Measurements from ENCODE around the gene ANKRD63. TPM values are rescaled to one million over a fixed set of nuclear protein-coding genes. Genes with fewer than 3 reads are reported as not detected.
A peak's percentile ranks its signal among the peaks of the same experiment; 100 is the strongest.

ANKRD63 gene
- total and polyA plus RNA-seq, 4 donors, result 0.14 to 0.30 (median 0.28) TPM; not detected in 1

DNA sequence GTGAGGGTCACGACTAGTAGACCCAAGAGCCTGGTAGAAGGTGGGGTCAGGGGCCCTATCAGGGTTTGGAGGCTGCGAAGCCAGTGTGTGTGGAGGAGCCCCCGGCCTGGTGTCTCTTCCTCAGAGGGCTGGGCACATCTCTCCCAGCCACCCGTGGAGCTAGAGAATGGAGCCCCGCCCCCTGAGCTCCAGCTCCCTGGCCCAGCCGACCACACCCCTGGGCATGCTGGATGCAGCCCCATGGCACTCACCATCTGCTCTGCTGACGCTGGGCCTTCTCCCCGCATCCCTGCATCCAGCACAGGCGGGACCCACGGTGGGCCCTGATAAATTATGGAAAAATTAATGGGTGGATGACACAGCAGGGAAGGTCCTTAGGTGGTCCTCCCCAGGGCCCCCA, 17.5 kb downstream of the ANKRD63 start:
- no peaks in the 10 kb centered on the region for H3K9me3 ChIP-seq (ENCODE audit: control insufficient read depth, insufficient read depth, low read length)
- H3K36me3 ChIP-seq (ENCODE audit: control insufficient read depth, insufficient read depth, low read length), result peaks cover 41% of the 10 kb centered on the region
- WGBS (ENCODE audit: insufficient coverage), result 65% methylated on average over 7 of the region's 10 CpGs
- no peak overlapping the region for H3K4me3 ChIP-seq (ENCODE audit: low read depth, low read length)
- DNase-seq (ENCODE audit: low read depth in 4 of 6, low spot score in 6 of 6), result no peak
- no peak overlapping the region for H3K27ac ChIP-seq (ENCODE audit: low read depth, low read length)
- H3K4me1 ChIP-seq (ENCODE audit: control insufficient read depth, insufficient read depth, low read length), result peaks cover 9% of the 10 kb centered on the region
- no peaks in the 10 kb centered on the region for H3K27me3 ChIP-seq (ENCODE audit: control insufficient read depth, insufficient read depth, low read length)

DNA sequence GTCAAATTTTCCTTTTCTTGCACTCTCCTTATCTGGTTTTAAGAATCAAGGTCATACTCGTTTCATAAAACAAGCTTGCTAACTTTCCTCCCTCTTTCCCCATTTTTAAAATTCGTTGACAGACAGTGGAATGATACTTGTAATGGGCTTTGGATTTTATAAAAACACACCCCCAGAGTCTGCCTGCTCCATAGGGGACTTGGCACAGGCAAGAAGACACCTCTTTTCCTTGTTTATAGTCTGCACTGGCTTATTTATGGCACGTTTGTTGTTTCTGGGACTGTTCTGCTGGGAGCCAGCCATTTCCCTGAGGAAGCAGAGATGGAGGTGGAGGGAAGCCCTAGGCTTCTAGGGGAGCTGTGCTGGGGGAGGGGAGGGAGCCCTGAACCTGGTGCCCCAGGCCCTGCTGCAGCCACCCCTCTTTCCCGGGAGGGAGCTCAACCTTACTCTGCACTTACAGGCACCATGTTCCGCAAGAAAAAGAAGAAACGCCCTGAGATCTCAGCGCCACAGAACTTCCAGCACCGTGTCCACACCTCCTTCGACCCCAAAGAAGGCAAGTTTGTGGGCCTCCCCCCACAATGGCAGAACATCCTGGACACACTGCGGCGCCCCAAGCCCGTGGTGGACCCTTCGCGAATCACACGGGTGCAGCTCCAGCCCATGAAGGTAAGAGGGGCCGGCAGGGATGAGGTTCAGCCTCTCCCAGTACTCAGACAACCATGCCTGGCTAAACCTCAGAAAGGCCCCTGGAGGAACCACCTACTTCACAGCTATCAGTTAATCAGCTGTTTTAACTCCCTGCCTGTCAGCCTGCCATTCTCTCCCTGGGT, 18.3 kb downstream of the ANKRD63 start:
- Histone ChIP-seq H3K9me3 (ENCODE audit: control insufficient read depth, insufficient read depth, low read length) (no peaks in the 10 kb centered on the region), H3K4me3 (ENCODE audit: low read depth, low read length) (no peak overlapping the region), H3K36me3 (ENCODE audit: control insufficient read depth, insufficient read depth, low read length) (peaks cover 39% of the 10 kb centered on the region), H3K27ac (ENCODE audit: low read depth, low read length) (no peak overlapping the region), H3K27me3 (ENCODE audit: control insufficient read depth, insufficient read depth, low read length) (no peaks in the 10 kb centered on the region), H3K4me1 (ENCODE audit: control insufficient read depth, insufficient read depth, low read length) (peaks cover 9% of the 10 kb centered on the region)
- DNase-seq (ENCODE audit: low read depth in 4 of 6, low spot score in 6 of 6), result peak in 1 of 6 donors; percentile 13
- 89% methylated on average over 11 of the region's 16 CpGs for WGBS (ENCODE audit: insufficient coverage)

DNA sequence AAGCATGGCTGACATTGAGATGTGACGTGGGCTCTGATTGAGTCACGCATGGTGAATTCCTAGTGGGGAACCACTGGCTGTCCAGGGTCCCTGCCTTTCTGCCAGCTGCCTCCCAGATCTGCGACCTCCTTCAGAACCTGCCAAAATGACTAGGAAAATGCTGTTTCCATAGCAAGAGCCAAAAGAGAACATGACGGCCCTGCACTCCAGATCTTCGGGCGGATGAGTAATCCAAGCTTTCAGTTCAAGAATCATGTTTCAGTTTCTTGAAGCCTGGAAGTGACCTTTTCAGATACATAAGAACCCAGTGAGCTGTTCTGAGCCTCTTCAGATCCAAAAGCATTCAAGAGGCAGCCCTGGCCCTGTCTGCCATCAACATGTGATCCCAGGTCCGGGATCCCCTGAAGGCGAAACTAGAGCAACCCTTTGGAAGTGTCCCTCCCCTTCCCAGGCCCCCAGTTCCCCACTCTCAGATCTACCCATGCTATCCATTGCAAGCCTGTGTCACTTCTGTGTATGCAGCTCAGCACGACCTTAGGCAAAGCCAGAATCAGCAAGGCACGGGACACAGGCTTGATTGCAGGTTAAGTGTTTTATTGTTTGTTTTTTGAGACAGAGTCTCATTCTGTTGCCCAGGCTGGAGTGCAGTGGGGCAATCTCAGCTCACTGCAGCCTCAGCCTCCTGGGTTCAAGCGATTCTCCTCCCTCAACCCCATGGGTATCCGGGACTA, 19.7 kb downstream of the ANKRD63 start:
- Histone ChIP-seq H3K27me3 (ENCODE audit: control insufficient read depth, insufficient read depth, low read length) (no peaks in the 10 kb centered on the region), H3K4me1 (ENCODE audit: control insufficient read depth, insufficient read depth, low read length) (peaks cover 12% of the 10 kb centered on the region), H3K36me3 (ENCODE audit: control insufficient read depth, insufficient read depth, low read length) (peaks cover 42% of the 10 kb centered on the region), H3K4me3 (ENCODE audit: low read depth, low read length) (no peak overlapping the region), H3K27ac (ENCODE audit: low read depth, low read length) (no peak overlapping the region), H3K9me3 (ENCODE audit: control insufficient read depth, insufficient read depth, low read length) (no peaks in the 10 kb centered on the region)
- no peak for DNase-seq (ENCODE audit: low read depth in 4 of 6, low spot score in 6 of 6)
- 77% methylated on average over 12 of the region's 12 CpGs for WGBS (ENCODE audit: insufficient coverage)

DNA sequence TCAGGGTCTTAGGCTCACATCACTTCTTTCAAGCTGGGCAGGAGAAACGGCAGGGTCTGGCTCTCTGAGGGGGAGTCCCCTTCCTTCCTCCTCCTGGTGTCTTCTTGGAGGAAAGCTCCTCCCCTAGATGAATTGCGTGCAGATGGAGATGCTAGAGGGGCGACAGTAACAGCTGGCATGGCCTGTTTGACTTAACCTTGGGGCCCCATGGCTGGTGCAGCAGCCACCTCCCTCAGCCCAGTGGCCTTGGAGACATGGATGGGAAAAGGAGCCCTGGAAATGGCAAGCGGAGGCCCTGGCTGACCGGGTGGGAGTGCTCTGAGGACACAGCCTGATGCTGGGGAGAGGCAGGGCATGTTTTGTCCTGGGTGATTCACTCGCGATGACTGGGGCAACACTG, 23.8 kb downstream of the ANKRD63 start:
- Histone ChIP-seq H3K4me3 (ENCODE audit: low read depth, low read length) (no peak overlapping the region), H3K27ac (ENCODE audit: low read depth, low read length) (no peak overlapping the region), H3K36me3 (ENCODE audit: control insufficient read depth, insufficient read depth, low read length) (peaks cover 24% of the 10 kb centered on the region), H3K27me3 (ENCODE audit: control insufficient read depth, insufficient read depth, low read length) (peaks cover 4% of the 10 kb centered on the region), H3K9me3 (ENCODE audit: control insufficient read depth, insufficient read depth, low read length) (no peaks in the 10 kb centered on the region), H3K4me1 (ENCODE audit: control insufficient read depth, insufficient read depth, low read length) (peaks cover 2% of the 10 kb centered on the region)
- no peak for DNase-seq (ENCODE audit: low read depth in 4 of 6, low spot score in 6 of 6)
- 75% methylated on average over 6 of the region's 7 CpGs for WGBS (ENCODE audit: insufficient coverage)

DNA sequence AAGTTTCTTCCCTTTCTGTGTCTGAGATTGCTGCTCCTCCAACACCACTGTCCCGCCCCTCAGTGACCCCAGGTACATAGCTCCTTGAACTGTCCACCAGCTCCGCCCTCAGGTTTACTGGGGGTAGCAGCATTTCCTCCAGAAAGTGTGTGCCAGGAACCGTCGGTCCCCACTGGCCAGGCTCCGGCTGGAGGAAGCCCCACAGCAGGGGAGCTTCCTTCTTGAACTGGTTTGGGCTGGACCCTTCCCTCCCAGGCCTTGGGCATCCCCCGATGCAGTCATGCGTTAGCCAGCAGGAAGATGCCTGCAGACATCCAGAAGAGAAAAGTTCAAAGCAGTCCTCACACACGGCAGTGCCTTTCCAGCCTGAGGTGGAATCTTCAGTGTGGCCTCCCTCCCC, 24.3 kb downstream of the ANKRD63 start:
- H3K27ac ChIP-seq (ENCODE audit: low read depth, low read length), result no peak overlapping the region
- WGBS (ENCODE audit: insufficient coverage), result 51% methylated on average over 8 of the region's 8 CpGs
- H3K27me3 ChIP-seq (ENCODE audit: control insufficient read depth, insufficient read depth, low read length), result peaks cover 9% of the 10 kb centered on the region
- no peak for DNase-seq (ENCODE audit: low read depth in 4 of 6, low spot score in 6 of 6)
- H3K36me3 ChIP-seq (ENCODE audit: control insufficient read depth, insufficient read depth, low read length), result peaks cover 24% of the 10 kb centered on the region
- H3K9me3 ChIP-seq (ENCODE audit: control insufficient read depth, insufficient read depth, low read length), result no peaks in the 10 kb centered on the region
- H3K4me1 ChIP-seq (ENCODE audit: control insufficient read depth, insufficient read depth, low read length), result peaks cover 4% of the 10 kb centered on the region
- no peak overlapping the region for H3K4me3 ChIP-seq (ENCODE audit: low read depth, low read length)

- DNase-seq (ENCODE audit: low read depth in 4 of 6, low spot score in 6 of 6), result no peak
- Histone ChIP-seq H3K27ac (ENCODE audit: low read depth, low read length) (no peak overlapping the region), H3K4me1 (ENCODE audit: control insufficient read depth, insufficient read depth, low read length) (peaks cover 11% of the 10 kb centered on the region), H3K36me3 (ENCODE audit: control insufficient read depth, insufficient read depth, low read length) (peaks cover 27% of the 10 kb centered on the region), H3K4me3 (ENCODE audit: low read depth, low read length) (no peak overlapping the region), H3K9me3 (ENCODE audit: control insufficient read depth, insufficient read depth, low read length) (no peaks in the 10 kb centered on the region), H3K27me3 (ENCODE audit: control insufficient read depth, insufficient read depth, low read length) (peaks cover 15% of the 10 kb centered on the region)
- 82% methylated on average over 9 of the region's 9 CpGs for WGBS (ENCODE audit: insufficient coverage)
Measured at GRCh38 chr15:40257656-40258450, 25.0 kb downstream of the ANKRD63 start.

DNA sequence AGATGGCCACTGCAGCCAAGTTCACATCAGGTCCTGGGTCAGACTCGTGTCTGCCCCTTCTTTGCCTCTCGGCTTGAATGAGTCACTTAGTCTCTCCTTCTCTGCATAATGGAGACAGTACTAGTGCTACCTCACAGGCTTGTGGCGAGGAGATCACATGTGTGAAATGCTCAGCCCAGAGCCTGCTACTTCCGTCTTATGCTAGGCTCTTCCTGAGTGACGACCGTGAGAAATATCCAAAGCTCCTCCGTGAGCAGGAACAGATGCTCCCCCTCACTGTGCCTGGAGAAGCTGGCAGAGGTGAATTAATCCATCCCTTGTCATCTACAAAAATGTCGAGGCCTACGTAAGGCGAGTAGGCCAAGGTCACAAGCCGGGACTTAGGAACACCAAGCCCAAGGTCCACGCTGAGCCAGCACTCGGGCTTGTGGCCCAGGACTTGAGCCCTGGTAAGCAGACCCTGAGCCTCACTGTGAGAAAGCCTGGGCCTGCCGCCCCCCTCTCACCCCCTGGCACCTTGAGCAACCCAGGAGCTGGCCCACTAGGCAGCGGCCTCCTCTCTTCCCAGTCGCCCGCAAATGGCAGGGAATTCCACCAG, 26.1 kb downstream of the ANKRD63 start:
- DNase-seq (ENCODE audit: low read depth in 4 of 6, low spot score in 6 of 6), result no peak
- no peak overlapping the region for H3K27ac ChIP-seq (ENCODE audit: low read depth, low read length)

GRCh38 chr15:40255033-40255432, 27.8 kb downstream of the ANKRD63 start:
- no CpG with 5 or more reads among the region's 4 CpGs for WGBS (ENCODE audit: insufficient coverage)

More for the DNA sequence above, 26.1 kb downstream of the ANKRD63 start:
- Histone ChIP-seq H3K4me1 (ENCODE audit: control insufficient read depth, insufficient read depth, low read length) (peaks cover 21% of the 10 kb centered on the region), H3K9me3 (ENCODE audit: control insufficient read depth, insufficient read depth, low read length) (no peaks in the 10 kb centered on the region), H3K36me3 (ENCODE audit: control insufficient read depth, insufficient read depth, low read length) (peaks cover 27% of the 10 kb centered on the region), H3K27me3 (ENCODE audit: control insufficient read depth, insufficient read depth, low read length) (peaks cover 25% of the 10 kb centered on the region), H3K4me3 (ENCODE audit: low read depth, low read length) (no peak overlapping the region)
- WGBS (ENCODE audit: insufficient coverage), result 85% methylated on average over 17 of the region's 17 CpGs

GRCh38 chr15:40254452-40254851, 28.4 kb downstream of the ANKRD63 start:
- peaks cover 26% of the 10 kb centered on the region for H3K27me3 ChIP-seq (ENCODE audit: control insufficient read depth, insufficient read depth, low read length)
- H3K9me3 ChIP-seq (ENCODE audit: control insufficient read depth, insufficient read depth, low read length), result no peaks in the 10 kb centered on the region
- no peak overlapping the region for H3K27ac ChIP-seq (ENCODE audit: low read depth, low read length)
- H3K4me1 ChIP-seq (ENCODE audit: control insufficient read depth, insufficient read depth, low read length), result peaks cover 26% of the 10 kb centered on the region
- WGBS (ENCODE audit: insufficient coverage), result 97% methylated on average over 3 of the region's 3 CpGs
- H3K36me3 ChIP-seq (ENCODE audit: control insufficient read depth, insufficient read depth, low read length), result peaks cover 27% of the 10 kb centered on the region
- no peak for DNase-seq (ENCODE audit: low read depth in 4 of 6, low spot score in 6 of 6)
- H3K4me3 ChIP-seq (ENCODE audit: low read depth, low read length), result no peak overlapping the region

More at GRCh38 chr15:40255033-40255432, 27.8 kb downstream of the ANKRD63 start:
- H3K36me3 ChIP-seq (ENCODE audit: control insufficient read depth, insufficient read depth, low read length), result peaks cover 27% of the 10 kb centered on the region
- H3K27me3 ChIP-seq (ENCODE audit: control insufficient read depth, insufficient read depth, low read length), result peaks cover 26% of the 10 kb centered on the region
- H3K27ac ChIP-seq (ENCODE audit: low read depth, low read length), result no peak overlapping the region
- no peak for DNase-seq (ENCODE audit: low read depth in 4 of 6, low spot score in 6 of 6)
- H3K4me3 ChIP-seq (ENCODE audit: low read depth, low read length), result no peak overlapping the region
- H3K9me3 ChIP-seq (ENCODE audit: control insufficient read depth, insufficient read depth, low read length), result no peaks in the 10 kb centered on the region
- H3K4me1 ChIP-seq (ENCODE audit: control insufficient read depth, insufficient read depth, low read length), result peaks cover 24% of the 10 kb centered on the region
